Measurements from ENCODE around the gene WAS. TPM values are rescaled to one million over a fixed set of nuclear protein-coding genes. Genes with fewer than 3 reads are reported as not detected.
"Not testable (repeated sequence)": the region's sequence is repeated elsewhere in the genome, so short reads cannot be mapped to it uniquely, and the experiment has no call there.

Gene WAS
- total RNA-seq, 2 experiments from 2014 or later = 95.2 to 99.6 TPM

- Mint-ChIP-seq H3K9me3 (no peaks in the 10 kb centered on the region), H3K4me1 (ENCODE audit: low read depth) (peaks cover 5% of the 10 kb centered on the region), H3K4me3 (no peak overlapping the region), H3K36me3 (no peaks in the 10 kb centered on the region), H3K27me3 (no peaks in the 10 kb centered on the region), H3K27ac (no peak overlapping the region)
- intact Hi-C loops (cut with micrococcal nuclease) = no loop called here
- CTCF ChIA-PET = no interaction called here
- POLR2A ChIA-PET = no interaction called here
- DNase-seq = no peak
Measured at GRCh38 chrX:48666649-48667048, 16.9 kb upstream of the WAS start.

- ChIA-PET POLR2A (no interaction called here), CTCF (no interaction called here)
- Mint-ChIP-seq H3K9me3 (no peaks in the 10 kb centered on the region), H3K36me3 (no peaks in the 10 kb centered on the region), H3K27ac (no peak overlapping the region), H3K27me3 (no peaks in the 10 kb centered on the region), H3K4me3 (no peak overlapping the region), H3K4me1 (ENCODE audit: low read depth) (peaks cover 5% of the 10 kb centered on the region)
- DNase-seq = no peak
- intact Hi-C loops (cut with micrococcal nuclease) = no loop called here
Measured at GRCh38 chrX:48667509-48667908, 16.1 kb upstream of the WAS start.

- POLR2A ChIA-PET; H3K27ac Mint-ChIP-seq; intact Hi-C loops (cut with micrococcal nuclease); CTCF ChIA-PET; H3K4me1 Mint-ChIP-seq (ENCODE audit: low read depth); DNase-seq; H3K4me3 Mint-ChIP-seq; H3K27me3 Mint-ChIP-seq; H3K36me3 Mint-ChIP-seq; H3K9me3 Mint-ChIP-seq: not testable (repeated sequence)
Measured at GRCh38 chrX:48668187-48668586, 15.4 kb upstream of the WAS start.

- peaks cover 31% of the 10 kb centered on the region for H3K4me1 Mint-ChIP-seq (ENCODE audit: low read depth)
- peak; percentile 93 for DNase-seq
- H3K27ac Mint-ChIP-seq = peak overlapping the region; percentile 93
- ChIA-PET CTCF (no interaction called here), POLR2A (interaction anchor here (0.5 to 1.0 kb wide), 7 partner anchors 13 to 282 kb away, joined by 3 to 6 read pairs (median 3); partner anchors contain the start of genes EBP and HDAC6)
- H3K27me3 Mint-ChIP-seq = no peaks in the 10 kb centered on the region
- no peaks in the 10 kb centered on the region for H3K9me3 Mint-ChIP-seq
- H3K36me3 Mint-ChIP-seq = peaks cover 3% of the 10 kb centered on the region
- intact Hi-C loops (cut with micrococcal nuclease) = loop anchor here (1.0 to 5.0 kb wide), 2 partner anchors 61 to 126 kb away; partner anchors contain the start of gene HDAC6
- peak overlapping the region; percentile 90 for H3K4me3 Mint-ChIP-seq
Measured at GRCh38 chrX:48676106-48676892, 7.3 kb upstream of the WAS start.

- intact Hi-C loops (cut with micrococcal nuclease) = loop anchor here (1.0 to 5.0 kb wide), 2 partner anchors 60 to 125 kb away; partner anchors contain the start of gene HDAC6
- POLR2A ChIA-PET = interaction anchor here (0.8 to 1.0 kb wide), 5 partner anchors 14 to 281 kb away, joined by 3 to 6 read pairs (median 3); partner anchors contain the start of gene EBP
- Mint-ChIP-seq H3K9me3 (no peaks in the 10 kb centered on the region), H3K4me3 (peak overlapping the region; percentile 90), H3K27ac (peak overlapping the region; percentile 93), H3K4me1 (ENCODE audit: low read depth) (peaks cover 31% of the 10 kb centered on the region), H3K27me3 (no peaks in the 10 kb centered on the region), H3K36me3 (peaks cover 3% of the 10 kb centered on the region)
- CTCF ChIA-PET = no interaction called here
- DNase-seq = no peak
Measured at GRCh38 chrX:48676893-48677270, 6.7 kb upstream of the WAS start.

GRCh38 chrX:48677516-48677915 is 6.1 kb upstream of the WAS start:
- Mint-ChIP-seq H3K27ac (peak overlapping the region; percentile 93), H3K9me3 (no peaks in the 10 kb centered on the region), H3K27me3 (no peaks in the 10 kb centered on the region), H3K36me3 (peaks cover 3% of the 10 kb centered on the region), H3K4me1 (ENCODE audit: low read depth) (peaks cover 34% of the 10 kb centered on the region), H3K4me3 (peak overlapping the region; percentile 90)
- CTCF ChIA-PET = no interaction called here
- intact Hi-C loops (cut with micrococcal nuclease) = loop anchor here (5.0 kb wide), 1 partner anchor 125 kb away; the partner anchor contains the start of gene HDAC6
- DNase-seq = no peak
- POLR2A ChIA-PET = no interaction called here

- CTCF ChIA-PET, H3K9me3 Mint-ChIP-seq, POLR2A ChIA-PET, H3K4me3 Mint-ChIP-seq, H3K27me3 Mint-ChIP-seq: not testable (repeated sequence)
- peaks cover 44% of the 10 kb centered on the region for H3K4me1 Mint-ChIP-seq (ENCODE audit: low read depth)
- peak overlapping the region; percentile 54 for H3K27ac Mint-ChIP-seq
- intact Hi-C loops (cut with micrococcal nuclease) = loop anchor here (1.0 to 10.0 kb wide), 2 partner anchors 34 to 106 kb away; partner anchors contain the start of gene RBM3
- DNase-seq = peak; percentile 67
- H3K36me3 Mint-ChIP-seq = peaks cover 20% of the 10 kb centered on the region
Measured at GRCh38 chrX:48680467-48680866, 3.1 kb upstream of the WAS start.

- intact Hi-C loops (cut with micrococcal nuclease) = loop anchor here (1.0 to 10.0 kb wide), 2 partner anchors 33 to 106 kb away; partner anchors contain the start of gene RBM3
- POLR2A ChIA-PET, CTCF ChIA-PET, H3K9me3 Mint-ChIP-seq, H3K4me3 Mint-ChIP-seq, DNase-seq, H3K27me3 Mint-ChIP-seq: not testable (repeated sequence)
- peaks cover 47% of the 10 kb centered on the region for H3K4me1 Mint-ChIP-seq (ENCODE audit: low read depth)
- peak overlapping the region; percentile 52 for H3K27ac Mint-ChIP-seq
- H3K36me3 Mint-ChIP-seq = peaks cover 25% of the 10 kb centered on the region
Measured at GRCh38 chrX:48680925-48681324, 2.7 kb upstream of the WAS start.

GRCh38 chrX:48681539-48682183 is 1.9 kb upstream of the WAS start:
- ChIA-PET POLR2A (interaction anchor here (2.6 kb wide), 1 partner anchor 15 kb away, joined by 16 read pairs; the partner anchor contains the start of gene SUV39H1), CTCF (no interaction called here)
- intact Hi-C loops (cut with micrococcal nuclease) = loop anchor here (2.0 to 10.0 kb wide), 2 partner anchors 15 to 107 kb away; partner anchors contain the start of genes RBM3 and SUV39H1
- H3K4me1 Mint-ChIP-seq (ENCODE audit: low read depth) = peaks cover 54% of the 10 kb centered on the region
- peaks cover 31% of the 10 kb centered on the region for H3K36me3 Mint-ChIP-seq
- peak overlapping the region; percentile 77 for H3K27ac Mint-ChIP-seq
- H3K4me3 Mint-ChIP-seq = no peak overlapping the region
- no peaks in the 10 kb centered on the region for H3K27me3 Mint-ChIP-seq
- no peaks in the 10 kb centered on the region for H3K9me3 Mint-ChIP-seq
- no peak for DNase-seq

GRCh38 chrX:48682795-48683194 is 804 bp upstream of the WAS start:
- POLR2A ChIA-PET = interaction anchor here (1.8 to 2.6 kb wide), 3 partner anchors 14 to 229 kb away, joined by 4 to 16 read pairs (median 13); partner anchors contain the start of genes SLC35A2 and SUV39H1
- intact Hi-C loops (cut with micrococcal nuclease) = loop anchor here (1.0 to 10.0 kb wide), 3 partner anchors 14 to 108 kb away; partner anchors contain the start of genes RBM3 and SUV39H1
- H3K27me3 Mint-ChIP-seq, H3K9me3 Mint-ChIP-seq, DNase-seq: not testable (repeated sequence)
- Mint-ChIP-seq H3K36me3 (peaks cover 39% of the 10 kb centered on the region), H3K27ac (peak overlapping the region; percentile 97), H3K4me1 (ENCODE audit: low read depth) (peaks cover 59% of the 10 kb centered on the region), H3K4me3 (peak overlapping the region; percentile 92)
- CTCF ChIA-PET = interaction anchor here (0.7 to 1.4 kb wide), 2 partner anchors 14 to 35 kb away, joined by 3 read pairs; partner anchors contain the start of gene SUV39H1

GRCh38 chrX:48684134-48684533 is 535 bp downstream of the WAS start:
- H3K4me1 Mint-ChIP-seq (ENCODE audit: low read depth) = peaks cover 54% of the 10 kb centered on the region

GRCh38 chrX:48685416-48685815 is 1.8 kb downstream of the WAS start:
- POLR2A ChIA-PET = interaction anchor here (0.9 kb wide), 1 partner anchor 10 kb away, joined by 4 read pairs; no protein-coding TSS in a partner anchor
- Mint-ChIP-seq H3K4me1 (ENCODE audit: low read depth) (peaks cover 47% of the 10 kb centered on the region), H3K9me3 (no peaks in the 10 kb centered on the region), H3K27me3 (no peaks in the 10 kb centered on the region), H3K27ac (peak overlapping the region; percentile 97), H3K36me3 (peaks cover 49% of the 10 kb centered on the region), H3K4me3 (peak overlapping the region; percentile 92)
- DNase-seq = no peak
- intact Hi-C loops (cut with micrococcal nuclease) = loop anchor here (10.0 kb wide), 1 partner anchor 111 kb away; the partner anchor contains the start of gene RBM3
- CTCF ChIA-PET = no interaction called here

More at GRCh38 chrX:48684134-48684533, 535 bp downstream of the WAS start:
- H3K36me3 Mint-ChIP-seq = peaks cover 45% of the 10 kb centered on the region
- ChIA-PET CTCF (no interaction called here), POLR2A (interaction anchor here (0.5 to 2.6 kb wide), 4 partner anchors 12 to 227 kb away, joined by 4 to 16 read pairs (median 8); partner anchors contain the start of genes SLC35A2 and SUV39H1)
- intact Hi-C loops (cut with micrococcal nuclease) = loop anchor here (10.0 kb wide), 1 partner anchor 109 kb away; the partner anchor contains the start of gene RBM3
- peak overlapping the region; percentile 97 for H3K27ac Mint-ChIP-seq
- H3K27me3 Mint-ChIP-seq = no peaks in the 10 kb centered on the region
- peak overlapping the region; percentile 92 for H3K4me3 Mint-ChIP-seq
- no peaks in the 10 kb centered on the region for H3K9me3 Mint-ChIP-seq
- DNase-seq = no peak

Data from activated CD4-positive, alpha-beta memory T cell treated with anti-CD3 and anti-CD28 coated beads for 36 hours (primary cell).